Panc1 (cell line): ENCODE measurements around the gene ST6GALNAC6. TPM values are rescaled to one million over a fixed set of nuclear protein-coding genes. Genes with fewer than 3 reads are reported as not detected.
A peak's percentile ranks its signal among the peaks of the same experiment; 100 is the strongest.

Source experiments
- ATAC-seq: fragments of 200-7000 bp; cut with Tn5 transposase; 2 replicates; pipeline ENCODE4 v1.9.1; 2020; ENCODE audit warnings: mild to moderate bottlenecking, moderate library complexity
- BruUV-seq: library from RNA; stranded (reverse); fragments of 400-500 nt; replicated peaks from 2 replicates; lab custom pipeline; 2021; lab: Mats Ljungman, UMichigan
- CTCF ChIA-PET: fragments of 300-600 bp; sonication (Branson Sonifier 250); formaldehyde crosslinking; loops from one replicate; lab custom pipeline; 2022; ENCODE audit warnings: antibody characterized with exemption; lab: Charles Lee
- POLR2A ChIA-PET: fragments of 300-600 bp; sonication (Branson Sonifier 250); formaldehyde crosslinking; loops from one replicate; lab custom pipeline; 2022; ENCODE audit warnings: antibody characterized with exemption; lab: Charles Lee
- DNase-seq: peaks from one replicate; pipeline ENCODE4 v3.0.0-alpha.2; 2010; ENCODE audit warnings: low read depth, low spot score
- H3K27ac ChIP-seq: 2 replicates; pipeline ENCODE4 v1.5.1; 2011; ENCODE audit warnings: mild to moderate bottlenecking, low read length, inconsistent platforms
- H3K27me3 ChIP-seq: fragments of 200-500 bp; sonication (Bioruptor generic); 2 replicates; pipeline ENCODE4 v1.6.0; 2014; ENCODE audit warnings: low read length, inconsistent platforms; ENCODE audit not compliant: control insufficient read depth, insufficient read depth
- H3K36me3 ChIP-seq: fragments of 200-500 bp; sonication (Bioruptor generic); 2 replicates; pipeline ENCODE4 v1.5.1; 2014; ENCODE audit warnings: inconsistent platforms, mild to moderate bottlenecking, low read length, moderate library complexity; ENCODE audit not compliant: control insufficient read depth, insufficient read depth
- H3K4me1 ChIP-seq: 2 replicates; pipeline ENCODE4 v1.5.1; 2011; ENCODE audit warnings: inconsistent platforms, mild to moderate bottlenecking, low read length, moderate library complexity; ENCODE audit not compliant: control insufficient read depth, insufficient read depth
- H3K4me3 ChIP-seq, 2 experiments: 2 replicates each; pipeline ENCODE4 v1.5.1; 2011 to 2012; ENCODE audit warnings: low read depth in 2 of 2, low read length in 2 of 2, mild to moderate bottlenecking in 2 of 2, inconsistent platforms in 1 of 2, moderate library complexity in 1 of 2
- H3K9me3 ChIP-seq: fragments of 200-500 bp; sonication (Bioruptor generic); 2 replicates; pipeline ENCODE4 v1.5.1; 2014; ENCODE audit warnings: low read depth, mild to moderate bottlenecking, inconsistent platforms, low read length, moderate library complexity; ENCODE audit not compliant: control insufficient read depth, insufficient read depth
- CTCF ChIP-seq: fragments of 450-650 bp; IDR thresholded peaks from 2 replicates; pipeline ENCODE4 v1.5.1; 2017; ENCODE audit warnings: mild to moderate bottlenecking
- POLR2AphosphoS5 ChIP-seq: IDR thresholded peaks from 2 replicates; pipeline ENCODE4 v1.6.1; 2012; ENCODE audit warnings: mild to moderate bottlenecking, low read depth, low read length, moderate library complexity
- SIN3A ChIP-seq: IDR thresholded peaks from 2 replicates; pipeline ENCODE4 v1.6.1; 2012; ENCODE audit warnings: low read depth, mild to moderate bottlenecking, low read length, moderate library complexity, borderline replicate concordance; ENCODE audit not compliant: insufficient read depth
- TCF7L2 ChIP-seq: IDR thresholded peaks from 2 replicates; pipeline ENCODE4 v1.6.1; 2011; ENCODE audit warnings: mild to moderate bottlenecking, low read depth, low read length, inconsistent platforms
- in situ Hi-C: cut with HindIII; loops from 2 replicates; pipeline ENCODE4 v1.10.0; 2016; ENCODE audit warnings: low sequenced_read_pairs, low pct_unique_long_range_greater_than_20kb
- intact Hi-C: fragments of 100-400 bp; cut with micrococcal nuclease; formaldehyde crosslinking; loops from one replicate; pipeline ENCODE4 v1.10.0; 2022; ENCODE audit not compliant: unreplicated experiment
- total RNA-seq: library from RNA; stranded (reverse); gene quantifications from one replicate; pipeline ENCODE4 v1.2.1, GENCODE V29; 2021; ENCODE audit not compliant: unreplicated experiment
- TF ChIP-seq, protein P1 (sequence below), 2 experiments: IDR thresholded peaks; 2 replicates each; pipeline ENCODE4 v1.6.1; 2011 to 2012; ENCODE audit warnings: low read depth in 2 of 2, control low read depth in 1 of 2, low read length in 1 of 2, mild to moderate bottlenecking in 1 of 2, moderate library complexity in 1 of 2; ENCODE audit not compliant: insufficient read depth in 1 of 2

The ST6GALNAC6 gene
- total RNA-seq, 1 experiment from 2014 or later, result 50.2 TPM

- no peaks in the 10 kb centered on the region for H3K27me3 ChIP-seq
- CTCF ChIA-PET, result no interaction called here
Measured at GRCh38 chr9:127905788-127906191, 6.4 kb upstream of the ST6GALNAC6 start.

DNA sequence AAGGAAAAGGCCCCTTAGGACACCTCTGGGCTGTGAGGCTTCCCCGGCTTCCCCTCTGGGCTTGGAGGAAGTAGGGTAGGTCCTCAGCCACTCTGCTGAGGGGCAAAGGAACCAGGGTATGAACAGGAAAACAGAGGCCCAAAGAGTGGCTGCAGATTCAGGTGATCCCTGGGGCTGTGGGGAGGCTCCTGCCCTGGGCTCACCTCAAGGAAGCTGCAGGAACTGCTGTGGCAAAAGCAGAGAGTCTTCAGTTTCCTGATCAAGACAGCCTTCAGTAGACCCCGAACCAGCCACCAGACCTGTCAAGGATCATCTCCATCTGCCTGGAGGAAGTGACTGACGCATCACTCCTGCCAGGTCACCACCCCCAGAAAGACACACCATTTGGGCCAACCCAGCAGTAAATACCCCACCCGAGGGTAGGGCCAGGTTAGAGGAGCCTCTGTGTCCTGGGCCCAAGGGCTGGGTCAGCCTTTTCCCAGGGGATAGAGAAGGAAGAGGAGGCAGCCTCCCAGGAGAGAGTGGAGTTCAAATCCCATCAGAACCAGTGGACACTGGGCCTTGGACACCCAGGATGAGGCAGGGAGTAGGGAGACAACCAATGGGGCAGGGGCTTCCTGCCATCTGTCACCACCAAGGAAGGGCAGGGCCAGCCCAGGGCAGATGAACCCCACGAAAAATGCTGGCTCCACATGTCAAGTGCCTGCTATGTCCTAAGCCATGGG is 5.8 kb upstream of the ST6GALNAC6 start:
- TF ChIP-seq, protein P1, sequence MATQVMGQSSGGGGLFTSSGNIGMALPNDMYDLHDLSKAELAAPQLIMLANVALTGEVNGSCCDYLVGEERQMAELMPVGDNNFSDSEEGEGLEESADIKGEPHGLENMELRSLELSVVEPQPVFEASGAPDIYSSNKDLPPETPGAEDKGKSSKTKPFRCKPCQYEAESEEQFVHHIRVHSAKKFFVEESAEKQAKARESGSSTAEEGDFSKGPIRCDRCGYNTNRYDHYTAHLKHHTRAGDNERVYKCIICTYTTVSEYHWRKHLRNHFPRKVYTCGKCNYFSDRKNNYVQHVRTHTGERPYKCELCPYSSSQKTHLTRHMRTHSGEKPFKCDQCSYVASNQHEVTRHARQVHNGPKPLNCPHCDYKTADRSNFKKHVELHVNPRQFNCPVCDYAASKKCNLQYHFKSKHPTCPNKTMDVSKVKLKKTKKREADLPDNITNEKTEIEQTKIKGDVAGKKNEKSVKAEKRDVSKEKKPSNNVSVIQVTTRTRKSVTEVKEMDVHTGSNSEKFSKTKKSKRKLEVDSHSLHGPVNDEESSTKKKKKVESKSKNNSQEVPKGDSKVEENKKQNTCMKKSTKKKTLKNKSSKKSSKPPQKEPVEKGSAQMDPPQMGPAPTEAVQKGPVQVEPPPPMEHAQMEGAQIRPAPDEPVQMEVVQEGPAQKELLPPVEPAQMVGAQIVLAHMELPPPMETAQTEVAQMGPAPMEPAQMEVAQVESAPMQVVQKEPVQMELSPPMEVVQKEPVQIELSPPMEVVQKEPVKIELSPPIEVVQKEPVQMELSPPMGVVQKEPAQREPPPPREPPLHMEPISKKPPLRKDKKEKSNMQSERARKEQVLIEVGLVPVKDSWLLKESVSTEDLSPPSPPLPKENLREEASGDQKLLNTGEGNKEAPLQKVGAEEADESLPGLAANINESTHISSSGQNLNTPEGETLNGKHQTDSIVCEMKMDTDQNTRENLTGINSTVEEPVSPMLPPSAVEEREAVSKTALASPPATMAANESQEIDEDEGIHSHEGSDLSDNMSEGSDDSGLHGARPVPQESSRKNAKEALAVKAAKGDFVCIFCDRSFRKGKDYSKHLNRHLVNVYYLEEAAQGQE (IDR thresholded peaks at IDR 0.05; ENCODE audit: insufficient read depth in 1 of 2, low read depth in 2 of 2, low read length in 1 of 2), result no peak
- TF ChIP-seq TCF7L2 (no peak), SIN3A (no peak), CTCF (no peak), POLR2AphosphoS5 (no peak)
- no peak for DNase-seq
- Histone ChIP-seq H3K9me3 (no peaks in the 10 kb centered on the region), H3K4me1 (peaks cover 36% of the 10 kb centered on the region), H3K4me3 (no peak overlapping the region), H3K36me3 (no peaks in the 10 kb centered on the region), H3K27ac (peak overlapping the region; percentile 77), H3K27me3 (no peaks in the 10 kb centered on the region)
- ATAC-seq, result peak; percentile 21
- BruUV-seq, result no TSS peak
- ChIA-PET POLR2A (interaction anchor here (0.6 kb wide), 1 partner anchor 10 kb away, joined by 3 read pairs; no protein-coding TSS in a partner anchor), CTCF (no interaction called here)
- intact Hi-C loops, result no loop called here
- in situ Hi-C loops, result no loop called here

More at GRCh38 chr9:127905788-127906191, 6.4 kb upstream of the ST6GALNAC6 start:
- no TSS peak for BruUV-seq
- no peak for DNase-seq
- Histone ChIP-seq H3K9me3 (no peaks in the 10 kb centered on the region), H3K27ac (peak overlapping the region; percentile 77; the same call in 1 of the 2 replicates), H3K36me3 (no peaks in the 10 kb centered on the region), H3K4me3 (no peak overlapping the region), H3K4me1 (peaks cover 35% of the 10 kb centered on the region)
- ATAC-seq, result no peak
- no peak for TF ChIP-seq SIN3A
- TF ChIP-seq, protein P1 (IDR thresholded peaks at IDR 0.05; ENCODE audit: insufficient read depth in 1 of 2, low read depth in 2 of 2, low read length in 1 of 2), result no peak
- POLR2A ChIA-PET, result interaction anchor here (0.6 kb wide), 1 partner anchor 9 kb away, joined by 3 read pairs; no protein-coding TSS in a partner anchor
- intact Hi-C loops (no loop called here), in situ Hi-C loops (no loop called here)
